C4-2B (cell line): ENCODE measurements around the gene CPZ.

ENCODE experiments used
- CTCF ChIP-seq: fragments of 450-650 bp; conservative IDR thresholded peaks from 2 replicates; pipeline ENCODE4 v1.5.1; 2017; ENCODE audit warnings: mild to moderate bottlenecking
- ZFX ChIP-seq: fragments of 450-650 bp; IDR thresholded peaks from 2 replicates; pipeline ENCODE4 v1.6.1; 2017

GRCh38 chr4:8662776-8663175 lies 70.2 kb downstream of the CPZ start:
- TF ChIP-seq CTCF (no peak), ZFX (no peak)
